Forelimb muscle (tissue), 1 donor: ENCODE data around the gene PCSK1N. TPM values are rescaled to one million over a fixed set of nuclear protein-coding genes. Genes with fewer than 3 reads are reported as not detected.
"Not testable (repeated sequence)": the region's sequence is repeated elsewhere in the genome, so short reads cannot be mapped to it uniquely, and the experiment has no call there.

Experiments
- DNase-seq: peaks from one replicate; pipeline ENCODE4 v3.0.0-alpha.2; 2013; ENCODE audit warnings: low read depth
- polyA plus RNA-seq: library from polyadenylated mRNA; unstranded; fragments of 120-200 nt; gene quantifications from one replicate; pipeline ENCODE4 v1.2.1, GENCODE V29; 2013; ENCODE audit not compliant: insufficient read length

Gene PCSK1N, protein sequence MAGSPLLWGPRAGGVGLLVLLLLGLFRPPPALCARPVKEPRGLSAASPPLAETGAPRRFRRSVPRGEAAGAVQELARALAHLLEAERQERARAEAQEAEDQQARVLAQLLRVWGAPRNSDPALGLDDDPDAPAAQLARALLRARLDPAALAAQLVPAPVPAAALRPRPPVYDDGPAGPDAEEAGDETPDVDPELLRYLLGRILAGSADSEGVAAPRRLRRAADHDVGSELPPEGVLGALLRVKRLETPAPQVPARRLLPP
- polyA plus RNA-seq, result not detected

DNA sequence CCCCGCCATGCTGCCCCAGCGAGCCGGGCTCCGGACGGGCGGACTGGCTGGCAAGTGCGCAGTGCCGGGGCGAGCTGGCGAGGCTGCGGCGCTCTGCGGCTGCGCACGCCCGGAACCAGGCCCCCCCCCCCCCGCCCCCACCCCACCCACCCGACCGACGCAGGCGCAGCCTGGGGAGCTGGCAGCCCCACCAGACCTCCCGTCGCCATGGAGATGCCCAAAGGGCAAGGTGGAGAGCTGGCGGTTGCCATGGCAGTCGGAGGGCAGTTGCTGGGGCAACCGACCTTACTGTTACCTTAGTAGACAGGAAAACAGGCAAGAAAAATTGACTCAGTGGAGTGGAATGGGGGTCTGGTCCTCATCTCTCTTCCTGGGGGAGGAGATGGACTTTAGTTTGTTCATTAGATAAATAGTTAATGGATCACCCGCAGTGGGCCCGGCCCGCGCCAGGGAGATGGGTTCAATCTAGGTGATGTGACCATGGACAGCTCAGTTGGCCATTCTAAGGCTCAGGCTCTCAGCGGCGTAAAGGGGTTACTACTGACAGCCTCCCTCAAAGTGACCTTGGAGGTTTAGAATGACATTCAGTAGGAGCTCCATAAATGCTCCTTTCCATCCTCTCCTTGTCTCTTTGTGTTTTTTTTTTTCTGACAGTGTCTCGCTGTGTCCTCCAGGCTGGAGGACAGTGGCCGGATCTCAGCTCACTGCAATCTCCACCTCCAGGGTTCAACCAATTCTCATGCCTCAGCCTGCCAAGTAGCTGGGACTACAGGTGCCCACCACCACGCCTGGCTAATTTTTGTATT lies at the start of gene PCSK1N:
TSS of gene PCSK1N (minus strand) at position 87 of the 806 bp plus-strand sequence. CDS start at position 9, 78 bp downstream.
- DNase-seq, result no peak

DNA sequence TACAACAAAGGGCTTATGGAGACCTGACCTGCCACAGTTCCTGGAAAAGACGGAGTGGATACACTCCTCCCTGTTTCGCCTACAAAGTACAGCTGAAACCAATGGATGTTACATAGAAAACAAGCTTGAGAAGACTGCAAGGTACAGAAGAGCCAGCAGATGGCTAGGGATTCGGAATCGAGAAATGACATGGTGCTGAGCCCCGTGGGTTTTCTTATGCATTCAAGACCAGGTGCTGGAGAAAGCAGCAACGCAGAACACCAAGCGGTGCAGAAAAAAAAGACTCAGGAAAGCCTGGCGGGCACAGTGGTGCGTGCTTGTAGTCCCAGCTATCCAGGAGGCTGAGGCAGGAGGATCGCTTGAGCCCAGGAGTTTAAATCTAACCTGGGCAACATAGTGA lies 48.3 kb upstream of the PCSK1N start:
- DNase-seq, result no peak

DNA sequence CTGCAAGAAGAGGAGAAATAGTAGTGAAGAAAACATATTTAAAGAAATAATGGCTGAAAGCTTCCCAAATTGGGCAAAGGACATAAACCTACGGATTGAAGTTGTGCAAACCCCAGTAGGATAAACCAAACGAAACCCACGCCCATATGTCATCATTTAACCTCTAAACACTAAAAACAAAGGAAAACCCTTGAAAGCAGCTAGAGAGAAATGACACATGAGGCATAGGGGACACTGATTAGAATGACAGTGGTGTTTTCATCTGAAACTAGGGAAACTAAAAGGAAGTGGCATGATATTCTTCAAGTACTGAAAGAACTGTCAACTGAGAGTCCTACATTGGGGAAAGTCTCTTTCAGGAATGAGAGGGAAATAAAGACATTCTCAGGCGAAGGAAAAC lies 41.5 kb upstream of the PCSK1N start:
- not testable (repeated sequence) for DNase-seq

DNA sequence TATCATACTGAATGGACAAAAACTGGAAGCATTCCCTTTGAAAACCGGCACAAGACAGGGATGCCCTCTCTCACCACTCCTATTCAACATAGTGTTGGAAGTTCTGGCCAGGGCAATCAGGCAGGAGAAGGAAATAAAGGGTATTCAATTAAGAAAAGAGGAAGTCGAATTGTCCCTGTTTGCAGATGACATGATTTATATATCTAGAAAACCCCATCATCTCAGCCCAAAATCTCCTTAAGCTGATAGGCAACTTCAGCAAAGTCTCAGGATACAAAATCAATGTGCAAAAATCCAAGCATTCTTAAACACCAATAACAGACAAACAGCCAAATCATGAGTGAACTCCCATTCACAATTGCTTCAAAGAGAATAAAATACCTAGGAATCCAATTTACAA lies 36.6 kb upstream of the PCSK1N start:
- DNase-seq, result not testable (repeated sequence)

DNA sequence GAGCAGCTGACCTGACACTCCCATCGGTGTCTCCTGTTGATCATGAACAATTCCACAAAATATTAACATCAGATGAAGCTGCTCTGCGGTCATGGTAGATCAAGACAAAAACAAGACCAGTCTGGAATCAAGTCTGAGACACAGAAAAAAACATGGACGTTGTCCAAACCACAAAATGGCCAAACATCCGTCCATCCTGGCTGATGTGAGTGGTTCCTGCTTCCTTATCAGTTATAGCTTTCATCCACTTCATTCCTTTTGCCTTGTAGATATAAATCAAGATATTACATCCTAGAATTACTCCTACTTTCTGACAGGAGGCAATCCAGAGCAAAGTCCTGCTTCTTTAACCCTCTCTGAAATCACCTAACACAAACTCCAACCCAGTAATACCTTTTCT lies 28.8 kb upstream of the PCSK1N start:
- no peak for DNase-seq

DNA sequence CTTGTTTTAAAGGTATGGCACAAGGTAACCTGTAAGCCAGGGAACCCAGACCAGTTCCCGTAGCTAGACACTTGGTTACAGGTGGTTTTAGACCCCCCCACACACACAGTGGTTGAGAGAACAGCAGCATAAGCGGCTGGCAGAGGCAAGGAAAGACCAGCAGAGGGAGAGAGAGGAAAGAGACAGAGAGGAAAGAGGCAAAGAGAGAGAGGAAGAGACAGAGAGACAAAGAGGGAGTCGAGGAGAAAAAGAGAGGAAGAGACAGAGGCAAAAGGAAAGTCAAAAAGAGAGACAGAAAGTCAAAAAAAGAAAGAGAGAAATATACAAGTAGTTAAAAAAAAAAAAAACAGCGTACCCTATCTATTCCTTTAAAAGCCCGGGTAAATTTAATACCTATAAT lies 19.5 kb upstream of the PCSK1N start:
- DNase-seq, result no peak

DNA sequence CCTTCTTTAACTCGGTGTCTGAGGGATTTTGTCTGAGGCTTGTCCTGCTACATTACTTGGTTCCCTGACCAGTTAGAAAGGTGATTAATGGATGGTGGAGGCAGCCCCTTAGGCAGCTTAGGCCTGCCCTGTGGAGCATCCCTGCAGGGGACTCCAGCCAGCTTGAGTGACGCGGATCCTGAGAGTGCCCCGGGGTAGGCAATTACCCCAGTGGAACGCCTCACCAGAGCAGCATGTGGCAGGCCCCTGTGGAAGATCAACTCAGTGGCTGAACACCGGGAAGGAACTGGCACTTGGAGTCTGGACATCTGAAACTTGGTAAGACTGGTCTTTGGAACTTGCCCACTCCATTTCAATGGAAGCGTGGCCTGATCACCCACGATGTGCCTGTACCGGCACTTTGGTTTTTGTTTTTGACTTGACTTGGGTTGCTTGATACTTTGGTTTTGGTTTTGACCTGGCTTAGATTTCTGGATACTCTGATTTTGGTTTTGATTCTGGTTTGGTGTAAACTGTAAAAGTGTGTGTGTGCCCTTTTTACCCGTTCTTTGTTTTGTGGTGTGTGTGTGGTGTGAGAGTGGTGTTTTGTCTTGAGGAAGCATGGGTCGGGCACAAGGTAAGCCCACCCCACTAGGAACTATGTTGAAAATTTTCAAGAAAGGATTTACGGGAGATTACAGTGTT lies 18.9 kb upstream of the PCSK1N start:
- DNase-seq, result not testable (repeated sequence)

DNA sequence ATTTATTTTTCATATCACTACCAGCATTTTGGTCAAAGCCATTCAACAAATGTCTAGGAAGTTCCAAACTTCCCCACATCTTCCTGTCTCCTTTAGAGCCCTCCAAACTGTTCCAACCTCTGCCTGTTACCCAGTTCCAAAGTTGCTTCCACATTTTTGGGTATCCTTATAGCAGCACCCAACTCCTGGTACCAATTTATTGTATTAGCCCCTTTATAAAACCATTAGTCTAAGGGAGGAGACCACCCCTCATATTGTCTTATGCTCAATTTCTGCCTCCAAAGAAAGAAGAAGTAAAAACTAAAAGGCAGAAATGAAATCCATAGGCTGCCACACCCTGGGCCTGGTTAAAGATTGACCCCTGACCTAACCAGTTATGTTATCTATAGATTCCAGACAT lies 18.1 kb upstream of the PCSK1N start:
- DNase-seq, result not testable (repeated sequence)

DNA sequence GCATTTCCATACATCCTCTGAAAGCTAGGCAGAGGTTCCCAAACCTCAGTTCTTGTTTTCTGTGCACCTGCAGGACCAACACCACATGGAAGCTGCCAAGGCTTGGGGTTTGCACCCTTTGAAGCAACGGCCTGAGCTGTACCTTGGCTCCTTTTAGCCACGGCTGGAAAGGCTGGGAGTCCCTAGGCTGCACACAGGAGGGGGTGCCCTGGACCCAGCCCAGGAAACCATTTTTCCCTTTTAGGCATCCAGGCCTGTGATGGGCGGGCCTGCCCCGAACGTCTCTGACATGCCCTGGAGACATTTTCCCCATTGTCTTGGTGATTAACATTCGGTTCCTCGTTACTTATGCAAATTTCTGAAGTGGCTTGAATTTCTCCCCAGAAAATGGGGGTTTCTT lies 17.4 kb upstream of the PCSK1N start:
- DNase-seq, result no peak

DNA sequence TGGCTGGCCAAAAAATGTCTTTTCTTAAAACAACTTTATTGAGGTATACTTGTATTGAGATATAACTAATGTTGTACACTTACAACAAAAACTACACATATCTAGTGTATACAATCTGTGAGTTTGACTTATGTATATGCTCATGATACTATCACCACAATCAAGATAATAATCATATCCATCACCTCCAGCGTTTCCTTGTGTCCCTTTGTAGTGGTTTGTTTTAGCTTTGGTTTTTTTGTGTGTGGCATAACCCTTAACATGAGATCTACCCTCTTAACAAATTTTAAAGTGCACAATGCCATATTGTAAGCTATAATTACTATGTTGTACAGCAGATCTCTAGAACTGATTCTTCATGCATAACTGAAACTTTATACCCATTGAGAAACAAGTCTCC lies 13.4 kb upstream of the PCSK1N start:
- DNase-seq, result no peak

DNA sequence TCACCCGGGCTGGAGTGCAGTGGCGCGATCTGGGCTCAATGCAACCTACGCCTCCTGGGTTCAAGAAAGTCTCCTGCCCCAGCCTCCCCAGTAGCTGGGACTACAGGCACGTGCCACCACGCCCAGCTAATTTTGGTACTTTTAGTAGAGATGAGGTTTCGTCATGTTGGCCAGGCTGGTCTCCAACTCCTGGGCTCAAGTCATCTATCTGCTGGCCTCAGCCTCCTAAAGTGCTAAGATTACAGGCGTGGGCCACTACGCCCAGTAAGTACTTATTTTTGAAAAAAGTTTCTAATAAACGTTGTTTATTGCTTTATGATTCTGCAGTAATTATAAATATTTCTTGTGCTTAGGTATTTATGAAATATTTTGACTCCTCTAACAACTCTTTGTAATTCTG lies 4.3 kb upstream of the PCSK1N start:
- DNase-seq, result no peak

DNA sequence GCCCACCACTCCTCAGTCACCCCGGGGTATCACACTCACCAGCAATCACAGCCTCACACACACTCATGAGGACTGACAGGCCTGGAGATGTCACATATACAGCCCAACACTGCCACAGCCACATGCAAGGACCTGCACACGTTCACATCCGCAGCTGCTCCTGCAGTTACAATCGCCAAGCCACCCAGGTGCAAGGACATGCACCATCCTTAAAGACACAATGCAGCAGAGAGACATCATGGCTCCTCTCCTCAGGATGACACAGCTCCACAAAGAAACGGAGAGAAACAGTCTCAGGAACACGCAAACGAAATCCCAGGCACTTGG lies 1.1 kb downstream of the PCSK1N start:
- DNase-seq, result no peak

DNA sequence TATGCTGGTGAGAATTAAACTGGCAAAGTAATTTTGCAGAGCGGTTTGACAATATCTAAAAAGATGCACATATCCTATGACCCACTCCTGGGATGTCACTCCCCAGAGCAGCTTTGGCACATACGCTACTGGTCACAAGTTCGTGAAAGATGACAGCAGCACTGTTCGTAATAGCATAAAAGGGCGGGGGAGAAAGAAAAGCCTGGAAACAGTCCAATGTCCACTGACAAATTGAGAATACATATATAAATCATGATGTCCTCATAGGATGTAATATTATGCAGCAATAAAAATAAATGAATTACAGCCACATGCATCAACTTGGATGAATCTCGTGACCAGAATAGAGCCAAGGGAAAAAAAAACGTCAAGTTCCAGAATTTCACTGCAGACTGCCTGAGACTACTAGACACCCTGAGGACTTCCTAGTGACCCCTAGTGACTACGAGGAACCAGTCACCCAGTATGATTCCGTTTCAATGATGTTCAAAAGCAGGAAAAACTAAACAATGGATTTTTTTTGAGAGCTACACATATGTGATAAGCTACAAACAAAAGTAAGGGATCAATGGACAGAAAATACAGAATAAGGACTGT lies 1.8 kb downstream of the PCSK1N start:
- no peak for DNase-seq

DNA sequence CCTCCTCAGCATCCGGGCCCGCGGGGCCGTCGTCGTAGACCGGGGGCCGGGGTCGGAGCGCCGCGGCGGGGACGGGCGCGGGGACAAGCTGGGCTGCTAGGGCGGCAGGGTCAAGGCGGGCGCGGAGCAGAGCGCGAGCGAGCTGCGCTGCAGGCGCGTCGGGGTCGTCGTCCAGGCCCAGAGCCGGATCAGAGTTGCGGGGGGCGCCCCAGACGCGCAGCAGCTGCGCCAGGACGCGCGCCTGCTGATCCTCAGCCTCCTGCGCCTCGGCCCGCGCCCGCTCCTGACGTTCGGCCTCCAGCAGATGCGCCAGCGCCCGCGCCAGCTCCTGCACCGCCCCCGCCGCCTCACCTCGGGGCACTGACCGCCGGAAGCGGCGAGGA lies 3.5 kb downstream of the PCSK1N start:
- no peak for DNase-seq

DNA sequence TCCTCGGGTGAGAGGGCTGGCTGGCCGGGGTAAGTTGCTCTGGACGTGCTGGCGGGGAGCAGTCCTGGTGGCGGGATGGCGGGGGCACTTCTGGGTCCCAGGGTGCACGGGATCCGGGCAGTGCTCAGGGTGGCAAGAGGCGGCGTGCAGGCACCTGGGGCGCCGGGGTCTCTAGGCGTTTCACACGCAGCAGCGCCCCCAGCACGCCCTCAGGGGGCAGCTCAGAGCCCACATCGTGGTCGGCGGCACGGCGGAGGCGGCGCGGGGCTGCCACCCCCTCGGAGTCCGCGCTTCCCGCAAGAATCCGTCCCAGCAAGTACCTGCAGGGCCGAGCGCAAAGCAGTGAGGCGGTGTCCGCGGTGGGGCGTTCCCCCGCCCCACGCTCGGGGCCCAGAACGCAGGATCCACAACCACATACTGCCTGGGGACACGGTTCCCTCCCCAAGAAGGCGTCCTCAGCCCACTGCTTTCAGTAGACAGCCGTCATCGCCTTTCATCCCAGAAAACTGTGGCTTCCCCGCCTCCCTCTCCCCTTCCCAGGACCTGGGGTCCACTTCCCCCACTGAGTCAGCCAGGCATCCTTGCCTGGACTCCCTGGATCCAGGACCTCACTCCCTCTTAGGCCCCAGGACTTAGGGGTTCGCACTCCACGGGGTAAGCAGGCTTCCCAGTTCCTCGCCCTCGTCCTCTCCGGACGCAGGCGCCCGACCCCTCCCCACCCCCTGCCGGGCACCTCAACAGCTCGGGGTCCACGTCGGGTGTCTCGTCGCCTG lies 4.1 kb downstream of the PCSK1N start:
- DNase-seq, result no peak

DNA sequence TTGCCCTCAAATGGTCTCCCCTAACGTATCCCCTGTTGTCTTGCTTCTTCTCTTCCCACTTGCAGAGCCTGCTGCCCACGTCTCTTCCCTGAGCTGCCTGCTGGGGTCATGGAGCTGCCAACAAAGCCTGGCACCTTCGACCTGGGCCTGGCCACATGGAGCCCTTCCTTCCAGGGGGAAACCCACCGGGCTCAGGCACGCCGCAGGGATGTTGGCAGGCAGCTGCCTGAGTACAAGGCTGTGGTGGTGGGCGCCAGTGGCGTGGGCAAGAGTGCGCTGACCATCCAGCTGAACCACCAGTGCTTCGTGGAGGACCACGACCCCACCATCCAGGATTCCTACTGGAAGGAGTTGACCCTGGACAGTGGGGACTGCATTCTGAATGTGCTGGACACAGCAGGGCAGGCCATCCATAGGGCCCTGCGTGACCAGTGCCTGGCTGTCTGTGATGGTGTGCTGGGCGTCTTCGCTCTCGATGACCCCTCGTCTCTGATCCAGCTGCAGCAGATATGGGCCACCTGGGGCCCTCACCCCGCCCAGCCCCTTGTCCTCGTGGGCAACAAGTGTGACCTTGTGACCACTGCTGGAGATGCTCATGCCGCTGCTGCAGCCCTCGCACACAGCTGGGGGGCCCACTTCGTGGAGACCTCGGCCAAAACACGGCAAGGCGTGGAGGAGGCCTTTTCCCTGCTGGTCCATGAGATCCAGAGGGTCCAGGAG lies 6.2 kb downstream of the PCSK1N start:
- no peak for DNase-seq

DNA sequence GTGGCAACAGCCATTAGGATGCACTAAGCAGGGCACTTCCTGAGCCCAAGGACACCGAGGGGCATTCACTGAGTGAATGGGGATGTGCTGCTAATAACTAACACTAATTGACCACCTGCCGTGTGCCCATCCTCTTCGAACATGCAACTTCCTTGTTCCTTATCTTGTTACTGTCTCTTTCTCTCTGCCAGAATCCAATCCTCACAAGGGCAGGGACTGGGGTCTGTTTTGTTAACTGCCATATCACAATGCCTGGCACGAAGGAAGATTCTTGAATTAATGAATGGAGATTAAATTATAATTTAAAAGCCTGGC lies 7.8 kb downstream of the PCSK1N start:
- no peak for DNase-seq

DNA sequence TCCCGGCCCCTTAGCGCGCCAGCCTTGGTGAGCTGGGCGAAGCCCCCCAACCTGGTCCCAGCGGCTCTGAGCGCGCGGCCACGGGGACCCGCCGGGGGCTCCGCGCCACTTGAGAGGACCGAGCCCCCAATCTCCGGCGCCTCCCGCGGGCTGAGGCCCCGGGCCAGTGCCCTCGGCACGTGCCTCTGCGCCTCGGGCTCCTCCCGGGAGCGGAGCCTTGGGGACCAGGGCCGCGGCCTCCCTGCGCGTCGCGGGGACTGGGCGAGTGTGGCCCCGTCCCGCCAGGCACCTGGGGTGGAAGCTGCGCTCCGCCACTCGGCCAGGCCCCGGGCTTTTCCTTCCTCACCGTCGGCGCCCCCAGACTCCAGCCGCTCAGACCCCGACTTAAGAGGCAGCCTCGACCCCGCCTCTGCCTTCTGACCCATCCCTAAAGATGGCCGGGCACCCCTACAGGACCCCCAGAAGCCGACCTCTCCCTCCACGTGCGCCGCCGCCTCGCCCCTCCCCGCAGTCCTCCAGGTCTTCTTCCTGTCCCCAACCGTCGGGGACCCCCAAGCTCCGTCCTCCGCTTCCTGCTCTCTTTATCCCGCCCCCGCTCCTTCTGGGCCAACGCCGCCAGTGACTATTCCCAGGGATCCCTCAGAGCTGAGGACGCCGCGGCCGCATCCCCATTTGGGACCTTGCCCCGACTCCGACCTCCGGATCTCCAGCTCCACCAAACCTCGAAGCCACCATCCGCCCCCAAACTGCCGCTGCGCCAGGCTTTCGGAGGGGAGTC lies 8.3 kb downstream of the PCSK1N start:
- DNase-seq, result no peak

DNA sequence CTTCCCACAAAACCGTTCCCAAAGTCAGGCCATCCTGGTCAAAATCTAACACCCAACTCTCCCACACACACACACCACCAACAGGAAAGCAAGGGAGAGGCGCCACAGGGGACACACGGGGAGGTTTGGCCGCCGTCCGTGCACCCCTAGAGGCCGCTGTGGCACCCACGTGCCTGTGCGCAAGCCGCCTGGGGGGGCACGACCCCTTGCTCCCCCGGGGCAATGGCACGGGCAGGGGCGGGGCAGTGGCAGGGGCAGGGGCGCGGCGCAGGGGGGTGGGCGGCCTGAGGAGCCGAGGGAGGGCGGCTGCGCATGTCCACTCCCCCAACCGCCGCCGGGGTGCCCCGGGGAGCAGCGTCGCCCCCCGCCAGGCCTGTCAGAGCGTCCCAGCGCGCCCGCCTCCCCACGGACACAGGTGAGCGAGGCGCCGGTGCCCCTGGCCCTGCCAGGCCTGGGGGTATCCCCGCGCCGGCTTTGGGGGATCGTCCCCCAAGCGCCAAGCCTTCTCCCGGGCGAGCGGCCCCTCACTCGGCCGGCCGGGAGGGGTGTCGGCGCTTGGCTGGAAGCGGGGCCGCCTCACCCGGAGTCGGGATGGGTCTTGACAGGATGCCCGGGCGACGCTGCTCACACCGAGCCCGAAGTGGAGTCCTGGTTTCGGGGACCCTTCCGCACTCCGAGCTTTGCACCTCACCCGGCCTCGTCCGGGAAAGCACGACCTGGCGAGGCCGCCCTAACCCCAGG lies 9.1 kb downstream of the PCSK1N start, which contains the start of gene ERAS:
TSS of gene ERAS (plus strand) at position 379 of the 741 bp plus-strand sequence. CDS start 2,611 bp downstream, outside the sequence.
- no peak for DNase-seq

DNA sequence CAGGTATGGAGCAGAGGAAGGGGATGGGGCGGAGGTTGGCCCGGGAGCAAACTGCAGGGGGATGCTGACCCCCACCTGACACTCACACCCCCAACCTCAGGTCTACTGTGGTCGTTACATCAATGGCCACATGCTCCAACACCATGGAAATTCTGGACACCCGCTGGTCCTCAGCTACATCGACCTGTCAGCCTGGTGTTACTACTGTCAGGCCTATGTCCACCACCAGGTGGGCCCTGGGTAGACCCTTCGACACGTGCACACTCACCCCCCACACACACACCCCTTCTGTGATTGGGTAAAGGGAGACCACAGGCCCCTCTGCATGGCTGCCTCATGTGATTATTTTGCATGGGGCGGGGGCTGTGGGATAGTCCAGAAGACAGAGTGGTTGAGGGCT lies 11.3 kb downstream of the PCSK1N start:
- DNase-seq, result no peak
